K562 (cell line): ENCODE data around the gene HPDL. TPM values are rescaled to one million over a fixed set of nuclear protein-coding genes. Genes with fewer than 3 reads are reported as not detected.
A peak's percentile ranks its signal among the peaks of the same experiment; 100 is the strongest.

Experiments used
- ATAC-seq: fragments of 200-7000 bp; cut with Tn5 transposase; 3 replicates; pipeline ENCODE4 v1.9.1; 2020; ENCODE audit warnings: moderate library complexity
- BruUV-seq: library from RNA; stranded (reverse); fragments of 400-500 nt; replicated peaks from 2 replicates; lab custom pipeline; 2021; lab: Mats Ljungman, UMichigan
- CTCF ChIA-PET: fragments of 300-600 bp; formaldehyde crosslinking; extraction: SDS; loops from one replicate; lab custom pipeline; 2021; ENCODE audit warnings: low intra/inter-chr PET ratio; lab: Yijun Ruan, JAX
- POLR2A ChIA-PET: fragments of 300-600, 350-650 bp; sonication (Branson Sonifier 250); formaldehyde crosslinking; extraction: SDS; loops from one replicate; lab custom pipeline; 2021; ENCODE audit warnings: antibody characterized with exemption, inconsistent platforms; lab: Yijun Ruan, JAX
- DNase-seq, 4 experiments: peaks; one replicate each; pipeline versions ENCODE4 v3.0.0 to v3.0.0-alpha.2; 2011 to 2018; ENCODE audit warnings: low spot score in 3 of 4, mixed read lengths in 3 of 4; ENCODE audit errors: extremely low read depth in 1 of 4
- FAIRE-seq: peaks from 2 replicates; lab custom pipeline; 2011; peaks lifted over from hg19 to GRCh38; lab: Jason Lieb, UNC
- H2AFZ ChIP-seq: 2 replicates; pipeline ENCODE4 v1.6.0; 2011; ENCODE audit warnings: low read depth, low read length, control low read depth, inconsistent platforms
- H3K27ac ChIP-seq: fragments of 200-600 bp; 3 replicates; pipeline ENCODE4 v1.8.0; 2011; ENCODE audit warnings: low read depth, mild to moderate bottlenecking, control low read depth, inconsistent platforms, low read length, moderate library complexity, mixed read lengths; ENCODE audit errors: extremely low read depth
- H3K27me3 ChIP-seq, 2 experiments: fragments of 300-600 bp in 1 of 2; 2 replicates in 1 of 2; 3 replicates in 1 of 2; pipeline versions ENCODE4 v1.6.0 to v1.8.0; 2011; ENCODE audit warnings: inconsistent platforms in 2 of 2, low read length in 2 of 2, mild to moderate bottlenecking in 1 of 2, mixed read lengths in 1 of 2, moderate library complexity in 1 of 2; ENCODE audit not compliant: control insufficient read depth in 2 of 2, insufficient read depth in 2 of 2
- H3K36me3 ChIP-seq: fragments of 300-600 bp; 3 replicates; pipeline ENCODE4 v1.8.0; 2011; ENCODE audit warnings: mild to moderate bottlenecking, low read length, inconsistent platforms; ENCODE audit not compliant: control insufficient read depth, insufficient read depth
- H3K4me1 ChIP-seq, 2 experiments: fragments of 200-600 bp in 1 of 2; replicated peaks in 1 of 2; 2 replicates in 1 of 2; 3 replicates in 1 of 2; pipeline versions ENCODE4 v1.5.1 to v1.8.0; 2011; ENCODE audit warnings: inconsistent platforms in 2 of 2, low read length in 2 of 2, mild to moderate bottlenecking in 1 of 2, mixed read lengths in 1 of 2, moderate library complexity in 1 of 2; ENCODE audit not compliant: control insufficient read depth in 2 of 2, insufficient read depth in 2 of 2
- H3K4me2 ChIP-seq: 2 replicates; pipeline ENCODE4 v1.6.1; 2011; ENCODE audit warnings: low read length, control low read depth, inconsistent platforms, mixed read lengths; ENCODE audit not compliant: insufficient read depth
- H3K4me3 ChIP-seq: fragments of 200-600 bp; sonication (generic), shearing (Covaris generic); 2 replicates; pipeline ENCODE4 v1.5.1; 2016; ENCODE audit warnings: control low read depth, inconsistent platforms
- H3K79me2 ChIP-seq: fragments of 200-600 bp; 3 replicates; pipeline ENCODE4 v1.8.0; 2011; ENCODE audit warnings: low read length, inconsistent platforms; ENCODE audit not compliant: control insufficient read depth, insufficient read depth
- H3K9ac ChIP-seq, 2 experiments: 2 replicates each; pipeline versions ENCODE4 v1.6.0 to v1.6.1; 2011; ENCODE audit warnings: low read depth in 2 of 2, low read length in 2 of 2, control low read depth in 1 of 2, inconsistent platforms in 1 of 2, mild to moderate bottlenecking in 1 of 2, mixed read lengths in 1 of 2; ENCODE audit not compliant: insufficient read depth in 1 of 2
- H3K9me1 ChIP-seq: one replicate; pipeline ENCODE4 v1.6.0; 2011; ENCODE audit warnings: inconsistent platforms, mild to moderate bottlenecking, low read length, moderate library complexity; ENCODE audit not compliant: control insufficient read depth, insufficient read depth
- H3K9me3 ChIP-seq: replicated peaks from 2 replicates; pipeline ENCODE4 v1.5.1; 2011; ENCODE audit warnings: low read depth, low read length, inconsistent platforms; ENCODE audit not compliant: control insufficient read depth, insufficient read depth
- H4K20me1 ChIP-seq: replicated peaks from 2 replicates; pipeline ENCODE4 v1.6.1; 2011; ENCODE audit warnings: low read length, inconsistent platforms, mixed read lengths; ENCODE audit not compliant: control insufficient read depth, insufficient read depth
- ATF1 ChIP-seq, 2 experiments: fragments of 450-650 bp in 1 of 2; IDR thresholded peaks; 2 replicates each; pipeline ENCODE4 v1.6.1; 2016; ENCODE audit warnings: missing compliant biosample characterization in 1 of 2, missing genetic modification characterization in 1 of 2
- ATF7 ChIP-seq: fragments of 450-650 bp; IDR thresholded peaks from 2 replicates; pipeline ENCODE4 v1.7.1; 2014; ENCODE audit warnings: mild to moderate bottlenecking, moderate library complexity
- ELF2 ChIP-seq: fragments of 250-450 bp; sonication (Bioruptor Pico); IDR thresholded peaks from 2 replicates; pipeline ENCODE4 v1.5.0; 2021; ENCODE audit warnings: mild to moderate bottlenecking
- EP300 ChIP-seq: IDR thresholded peaks from 2 replicates; pipeline ENCODE4 v1.6.1; 2012; ENCODE audit warnings: low read length, improper control_type of control experiment
- MAFK ChIP-seq: IDR thresholded peaks from 2 replicates; pipeline ENCODE4 v1.6.1; 2011; ENCODE audit warnings: low read length, improper control_type of control experiment
- PREB ChIP-seq: sonication (generic); formaldehyde crosslinking; IDR thresholded peaks from 2 replicates; pipeline ENCODE4 v1.8.1; 2023; ENCODE audit warnings: mild to moderate bottlenecking, missing genetic modification reagents
- RAD21 ChIP-seq, 2 experiments: fragments of 250-450 bp in 1 of 2; fragments of 450-650 bp in 1 of 2; sonication (Bioruptor Pico) in 1 of 2; formaldehyde crosslinking in 1 of 2; IDR thresholded peaks in 1 of 2; conservative IDR thresholded peaks in 1 of 2; 2 replicates each; pipeline versions ENCODE4 v1.4.0 to v1.8.0; 2020 to 2022; ENCODE audit warnings: mild to moderate bottlenecking in 2 of 2, moderate library complexity in 1 of 2
- REST ChIP-seq, 2 experiments: fragments of 450-650 bp; formaldehyde crosslinking in 1 of 2; IDR thresholded peaks; 2 replicates each; pipeline versions ENCODE4 v1.4.0 to v1.6.1; 2014 to 2020; ENCODE audit warnings: mild to moderate bottlenecking in 2 of 2, borderline replicate concordance in 1 of 2, low read depth in 1 of 2
- SPI1 ChIP-seq: IDR thresholded peaks from 2 replicates; pipeline ENCODE4 v1.6.1; 2011; ENCODE audit warnings: low read depth, low read length, control low read depth, borderline replicate concordance
- WGBS: fragments of 100-300 bp; shearing (Covaris generic); methylation state at CpG from one replicate; pipeline ENCODE4 v1.1.6; 2016; ENCODE audit warnings: low coverage, mixed read lengths; ENCODE audit not compliant: insufficient coverage; ENCODE audit errors: missing lambda C conversion rate; 5-methylcytosine and 5-hydroxymethylcytosine counted together
- in situ Hi-C: fragments of 300-500 bp; cut with MboI; formaldehyde crosslinking; loops from 4 replicates; pipeline ENCODE4 v1.15.0; 2018; ENCODE audit warnings: inconsistent platforms, mixed read lengths
- intact Hi-C: fragments of 100-400 bp; cut with micrococcal nuclease; formaldehyde crosslinking; loops from 2 replicates; pipeline ENCODE4 v1.14.2; 2022
- polyA plus RNA-seq, 8 experiments: library from polyadenylated mRNA; depleted of rRNA in 4 of 8; stranded (reverse) in 5 of 8; unstranded in 3 of 8; fragments of >200 nt; fragmentation: Nextera tagmentation in 2 of 8; fragmentation: Illumina TruSeq in 1 of 8; extraction: Ambion mirVana in 2 of 8; extraction: Trizol in 1 of 8; gene quantifications; 2 replicates each; pipeline versions ENCODE4 v1.2.1 to v1.2.3, GENCODE V29; 2011 to 2014; ENCODE audit warnings: inconsistent platforms in 1 of 8, missing spikeins in 1 of 8
- total RNA-seq, 7 experiments: library from RNA; depleted of rRNA in 6 of 7; stranded (reverse); fragments of >200 nt in 6 of 7; fragmentation: Illumina TruSeq in 2 of 7; extraction: Trizol in 2 of 7; gene quantifications; 2 replicates each; pipeline versions ENCODE4 v1.2.1 to v1.2.3, GENCODE V29; 2011 to 2021; ENCODE audit warnings: low replicate concordance in 1 of 7

HPDL gene
- total and polyA plus RNA-seq, 9 of the 15 experiments (the other 6 are each of a cell fraction or from before 2014, with no cell fraction given) = not detected

DNA sequence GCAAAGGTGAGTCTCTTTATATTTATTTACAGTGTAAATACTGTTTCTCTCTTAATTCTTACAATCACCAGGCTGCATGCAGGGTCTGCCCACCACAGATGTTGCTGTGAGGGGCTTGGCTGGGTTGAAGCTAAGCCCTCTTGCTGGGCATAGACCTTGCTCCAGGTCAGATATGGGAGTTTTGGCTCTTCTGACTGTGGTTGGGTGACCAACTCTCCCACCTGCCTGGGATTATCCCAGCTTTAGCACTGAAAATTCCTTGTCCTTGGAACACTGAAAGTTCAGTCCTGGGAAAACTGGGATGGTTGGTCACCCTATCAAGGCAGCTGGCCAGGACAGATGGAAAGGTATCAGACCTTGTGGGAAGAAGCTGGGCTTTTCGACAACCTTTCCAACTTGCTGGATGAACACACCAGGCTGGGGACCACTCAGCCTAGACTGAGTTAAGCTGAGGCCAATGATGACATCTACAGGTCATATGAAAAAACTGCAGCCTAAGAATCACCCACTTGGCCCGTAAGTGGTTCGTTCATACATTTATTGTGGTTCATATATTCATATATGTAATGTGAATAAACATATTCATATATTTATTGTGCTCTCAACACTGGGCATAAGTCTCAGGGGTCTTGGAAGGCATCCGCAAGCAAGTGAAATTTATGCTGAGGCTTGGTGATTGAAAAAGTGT is 26.6 kb upstream of the HPDL start:
- ChIA-PET POLR2A (interaction anchor here (0.6 to 4.1 kb wide), 10 partner anchors 8 to 591 kb away, joined by 3 to 44 read pairs (median 3); partner anchors contain the start of genes HECTD3 and UROD), CTCF (interaction anchor here (0.5 to 5.3 kb wide), 10 partner anchors 21 to 569 kb away, joined by 3 to 58 read pairs (median 4); partner anchors contain the start of gene RNU5D-1)
- Histone ChIP-seq H3K4me3 (no peak overlapping the region), H4K20me1 (no peaks in the 10 kb centered on the region), H3K9ac (no peak overlapping the region), H3K9me3 (no peaks in the 10 kb centered on the region), H3K27ac (no peak overlapping the region), H2AFZ (peak overlapping the region; percentile 26; the same call in 1 of the 2 replicates), H3K4me1 (peaks cover 24 to 28% of the 10 kb centered on the region in 2 experiments), H3K79me2 (peaks cover 9% of the 10 kb centered on the region; the same call in 2 of the 3 replicates), H3K9me1 (no peaks in the 10 kb centered on the region), H3K36me3 (no peaks in the 10 kb centered on the region), H3K4me2 (no peak overlapping the region), H3K27me3 (no peaks in the 10 kb centered on the region)
- in situ Hi-C loops = loop anchor here (5.0 to 10.0 kb wide), 4 partner anchors 288 to 575 kb away; partner anchors contain the start of genes HECTD3, PTCH2 and UROD
- FAIRE-seq (peak; percentile 98), ATAC-seq (peak; percentile 44), DNase-seq (peak; percentile 65 to 85 (median 70))
- intact Hi-C loops = loop anchor here (1.0 to 5.0 kb wide), 5 partner anchors 68 to 568 kb away; partner anchors contain the start of gene RNU5D-1
- no TSS peak for BruUV-seq
- WGBS = 5% methylated on average over 4 of the region's 4 CpGs
- TF ChIP-seq ATF7 (peak; percentile 33; the same call in 1 of the 2 replicates), ELF2 (0 out of 2 replicates have a peak, but pooled peaks have one; percentile 4), PREB (CRISPR knock-in tag) (peak; percentile 75; the same call in 1 of the 2 replicates), SPI1 (no peak), RAD21 (CRISPR knock-in tag; conservative IDR thresholded peaks at IDR 0.05 in 1 of 2, IDR thresholded peaks at IDR 0.05 in 1 of 2) (peak; percentile 96 to 97), ATF1 (CRISPR knock-in tag; IDR thresholded peaks at IDR 0.05) (no peak), ATF1 (tag; IDR thresholded peaks at IDR 0.05) (0 out of 2 replicates have a peak, but pooled peaks have one; percentile 16), MAFK (peak; percentile 24; the same call in 1 of the 2 replicates), EP300 (peak; percentile 22; the same call in 1 of the 2 replicates), REST (IDR thresholded peaks at IDR 0.05; ENCODE audit: borderline replicate concordance) (peak; percentile 93), REST (CRISPR knock-in tag; IDR thresholded peaks at IDR 0.05; ENCODE audit: low read depth) (no peak)
